NCI-H2029 treated with DMSO at 0.1 percent for 48 hours (cell line): Measurements from ENCODE around the gene RGS11.

Source experiments
- DNase-seq: peaks from one replicate; lab custom pipeline; 2025; lab: John Stamatoyannopoulos, UW

Gene RGS11

GRCh38 chr16:296806-297510 lies 21.2 kb upstream of the RGS11 start:
- DNase-seq: no peak

DNA sequence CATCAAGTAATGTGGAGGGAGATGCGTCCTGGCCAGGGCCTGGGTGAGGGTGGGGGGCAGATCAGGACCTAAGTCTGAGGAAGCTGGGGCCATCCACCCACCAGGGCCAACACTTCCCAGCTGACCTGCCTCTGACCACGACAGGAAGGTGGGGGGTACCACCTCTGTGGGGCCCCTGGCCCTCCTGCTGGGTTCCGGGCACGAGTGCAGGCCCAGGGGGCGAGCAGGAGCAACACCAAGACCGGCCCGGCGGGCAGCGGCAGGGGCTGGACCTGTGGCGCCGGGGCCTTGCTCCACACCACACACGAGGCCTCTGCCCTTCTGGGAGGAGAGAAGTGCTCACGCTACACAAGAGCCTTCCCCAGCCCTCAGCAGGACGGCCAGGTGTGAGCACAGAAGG lies 20.5 kb upstream of the RGS11 start:
- no peak for DNase-seq

DNA sequence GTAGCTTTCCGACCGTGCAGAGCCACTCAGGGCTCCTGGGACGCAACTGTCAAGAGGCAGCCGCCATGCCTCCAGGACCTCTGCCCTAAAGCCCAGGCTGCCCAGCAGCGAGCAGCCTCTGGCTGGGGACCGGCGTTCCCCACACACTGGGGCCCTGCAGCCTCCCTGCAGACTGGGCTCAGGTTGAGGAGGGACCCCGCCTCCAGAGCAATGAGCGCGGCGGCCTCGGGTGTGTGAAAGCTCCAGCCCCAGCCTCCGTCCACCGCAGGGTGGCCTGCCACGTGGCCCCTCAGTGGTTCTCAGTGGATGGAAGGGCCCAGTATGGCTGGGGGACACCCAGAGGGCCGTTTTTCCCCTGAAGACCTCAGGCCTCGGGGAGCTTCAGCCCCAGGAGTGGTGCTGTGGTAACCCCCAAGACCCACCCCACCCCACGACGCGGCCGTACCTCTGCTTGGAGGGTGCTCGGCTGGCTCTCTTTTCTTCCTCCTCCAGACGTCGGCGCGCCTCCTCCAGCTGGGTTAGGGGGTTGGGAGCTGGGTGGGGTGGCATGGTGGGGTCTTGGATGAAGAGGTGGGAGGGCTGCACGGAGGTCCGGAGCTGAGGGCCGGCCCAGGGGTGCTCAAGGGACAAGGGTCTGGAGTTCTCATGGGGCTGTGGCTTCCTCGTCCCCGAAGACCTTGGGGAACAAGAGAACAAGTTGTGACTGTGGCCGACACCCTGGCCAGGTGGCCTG lies 17.5 kb upstream of the RGS11 start:
- no peak for DNase-seq

DNA sequence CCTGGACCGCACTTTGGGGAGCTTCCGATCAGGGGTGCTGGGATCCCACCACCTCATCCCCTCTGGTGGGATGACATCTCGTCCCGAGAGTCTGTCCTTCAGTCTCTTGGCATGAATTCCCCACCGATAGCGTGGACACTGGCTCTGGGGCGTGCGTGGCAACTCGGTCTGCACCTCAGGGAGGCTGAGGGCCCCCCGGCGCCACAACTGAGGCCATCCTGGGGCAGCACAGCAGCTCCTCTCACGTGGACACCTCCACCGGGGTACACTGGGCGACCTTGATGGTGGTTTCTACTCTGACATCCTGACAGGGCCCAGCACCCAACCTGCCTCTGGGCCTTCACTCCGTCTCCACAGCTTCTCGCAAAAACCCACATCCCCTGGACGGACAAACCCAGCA lies 15.8 kb upstream of the RGS11 start:
- no peak for DNase-seq

- DNase-seq: no peak
Measured at GRCh38 chr16:290681-291405, 15.1 kb upstream of the RGS11 start.

GRCh38 chr16:290015-290680 lies 14.4 kb upstream of the RGS11 start:
- no peak for DNase-seq

DNA sequence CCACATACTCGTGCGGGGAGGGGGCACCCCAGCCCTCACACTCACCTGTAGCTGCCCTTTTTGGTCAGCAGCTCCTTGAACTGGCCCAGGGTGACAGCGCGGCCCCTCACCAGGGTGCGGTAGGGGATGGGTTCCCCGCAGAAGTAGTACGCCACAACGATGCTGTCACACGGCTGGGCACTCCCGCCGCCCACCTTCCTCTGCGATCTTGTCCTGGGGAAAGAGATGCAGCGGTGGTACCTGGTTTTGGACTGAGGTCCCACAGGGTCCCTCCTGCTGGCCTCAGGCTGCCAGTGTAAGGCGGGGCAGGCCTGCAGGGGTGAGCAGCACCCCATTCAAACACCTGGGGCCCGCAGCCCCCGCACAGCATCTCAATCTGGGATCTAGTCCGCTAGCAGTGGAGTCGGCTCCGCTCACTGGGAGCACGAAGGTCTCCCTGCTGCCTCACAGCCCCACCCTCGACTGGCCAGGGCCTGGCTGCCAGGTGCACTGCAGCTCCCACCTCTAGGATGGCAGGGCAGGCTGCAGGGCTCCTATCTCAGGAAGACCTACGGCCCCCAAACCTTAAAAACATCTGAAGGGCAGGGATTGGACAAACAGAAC lies 13.8 kb upstream of the RGS11 start:
- no peak for DNase-seq

DNA sequence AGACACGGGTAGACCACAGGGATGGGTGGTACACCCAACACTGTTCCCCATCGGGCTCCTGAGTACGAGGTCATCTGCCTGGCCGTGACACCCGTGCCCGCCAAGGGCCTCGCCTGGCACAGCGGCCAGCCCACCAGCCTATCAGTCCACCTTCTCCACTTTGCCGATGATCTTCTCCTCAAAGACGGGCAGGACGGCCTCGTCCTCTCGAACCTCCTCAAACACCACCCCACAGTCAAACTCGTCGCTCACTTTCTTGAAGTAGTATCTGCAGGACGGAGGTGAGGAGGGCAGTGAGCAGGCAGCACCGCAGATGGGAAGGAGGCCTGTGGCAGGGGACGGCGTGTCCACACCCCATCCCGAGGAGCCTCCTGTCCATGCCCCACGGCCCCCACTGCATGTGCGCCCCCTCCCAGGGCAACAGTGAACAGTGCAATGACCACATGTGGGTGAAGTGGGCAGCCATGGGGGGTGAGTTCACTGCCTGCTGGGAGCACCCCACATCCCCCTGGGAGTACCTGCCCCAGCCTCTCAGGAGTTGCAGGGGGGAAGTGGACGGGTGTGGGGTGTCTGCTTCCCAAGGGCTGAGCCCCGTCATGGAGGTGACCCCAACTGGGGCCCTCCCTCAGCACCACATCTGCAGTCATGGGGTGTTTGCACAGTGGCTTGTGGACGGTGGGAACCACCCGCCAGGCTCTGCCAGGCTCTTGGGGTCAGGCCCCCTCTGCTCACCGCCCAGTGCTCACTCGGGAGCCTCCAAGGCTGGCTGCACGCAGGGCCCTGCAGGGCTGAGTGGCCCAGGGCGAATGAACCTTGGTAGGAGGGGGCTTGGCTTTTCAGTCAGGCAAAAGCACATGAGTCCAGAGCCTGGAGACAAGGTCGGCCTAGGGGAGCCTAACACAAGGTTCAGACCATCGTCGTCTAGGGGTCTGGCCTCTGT lies 12.5 kb upstream of the RGS11 start:
- DNase-seq: no peak

DNA sequence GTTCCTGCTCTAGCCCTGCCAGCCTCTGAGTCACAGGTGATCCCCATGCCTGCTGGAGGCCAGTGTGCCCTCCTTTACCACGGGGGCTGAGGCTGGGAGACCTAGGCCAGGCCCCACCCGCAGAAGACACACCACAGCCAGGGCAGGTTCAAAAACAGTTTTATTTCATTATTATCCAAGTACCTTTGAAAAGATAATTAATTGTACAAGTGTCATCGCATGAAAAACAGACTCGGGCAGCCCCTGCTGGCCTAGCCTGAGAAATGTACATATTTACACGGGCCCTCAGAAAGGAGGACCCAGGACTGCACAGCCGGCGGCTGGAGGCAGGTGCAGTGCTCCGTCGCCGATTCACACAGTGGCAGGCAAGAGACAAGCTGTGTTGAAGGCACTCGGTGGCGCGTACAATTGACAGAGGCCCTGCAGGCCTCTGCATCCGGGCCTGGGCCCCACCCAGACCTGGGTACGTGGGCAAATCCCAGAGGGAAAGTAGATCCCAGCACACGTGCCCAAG lies 11.6 kb upstream of the RGS11 start:
- DNase-seq: no peak

GRCh38 chr16:286491-287297 lies 10.9 kb upstream of the RGS11 start:
- DNase-seq: no peak

DNA sequence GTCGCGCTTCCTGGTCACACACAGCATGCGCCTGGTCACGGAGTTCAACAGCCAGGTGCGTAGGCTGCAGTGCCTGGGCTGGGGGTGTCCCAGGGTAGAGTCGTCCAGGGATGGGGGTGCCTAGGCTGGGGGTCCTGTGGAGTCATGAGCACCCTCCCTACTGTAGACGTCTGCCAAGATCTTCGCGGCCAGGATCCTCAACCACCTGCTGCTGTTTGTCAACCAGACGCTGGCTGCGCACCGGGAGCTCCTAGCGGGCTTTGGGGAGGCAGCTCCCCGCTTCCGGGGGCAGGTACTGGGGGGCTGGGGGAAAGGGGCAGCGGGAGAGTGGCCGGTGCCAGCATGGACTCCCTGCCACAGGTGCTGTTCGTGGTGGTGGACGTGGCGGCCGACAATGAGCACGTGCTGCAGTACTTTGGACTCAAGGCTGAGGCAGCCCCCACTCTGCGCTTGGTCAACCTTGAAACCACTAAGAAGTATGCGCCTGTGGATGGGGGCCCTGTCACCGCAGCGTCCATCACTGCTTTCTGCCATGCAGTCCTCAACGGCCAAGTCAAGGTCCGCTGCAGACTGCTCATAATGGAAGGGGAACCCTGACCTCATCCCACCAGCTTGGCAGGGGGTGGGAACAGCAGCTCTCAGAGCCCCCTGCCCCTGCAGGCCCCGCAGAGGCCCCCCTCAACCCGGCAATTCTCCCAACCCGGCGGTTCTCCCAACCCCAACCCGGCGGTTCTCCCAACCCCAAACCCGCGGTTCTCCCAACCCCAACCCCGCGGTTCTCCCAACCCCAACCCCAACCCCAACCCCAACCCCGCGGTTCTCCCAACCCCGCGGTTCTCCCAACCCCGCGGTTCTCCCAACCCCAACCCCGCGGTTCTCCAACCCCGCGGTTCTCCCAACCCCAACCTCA lies 9.7 kb upstream of the RGS11 start:
- no peak for DNase-seq

GRCh38 chr16:284204-285120 lies 8.7 kb upstream of the RGS11 start:
- DNase-seq: no peak

DNA sequence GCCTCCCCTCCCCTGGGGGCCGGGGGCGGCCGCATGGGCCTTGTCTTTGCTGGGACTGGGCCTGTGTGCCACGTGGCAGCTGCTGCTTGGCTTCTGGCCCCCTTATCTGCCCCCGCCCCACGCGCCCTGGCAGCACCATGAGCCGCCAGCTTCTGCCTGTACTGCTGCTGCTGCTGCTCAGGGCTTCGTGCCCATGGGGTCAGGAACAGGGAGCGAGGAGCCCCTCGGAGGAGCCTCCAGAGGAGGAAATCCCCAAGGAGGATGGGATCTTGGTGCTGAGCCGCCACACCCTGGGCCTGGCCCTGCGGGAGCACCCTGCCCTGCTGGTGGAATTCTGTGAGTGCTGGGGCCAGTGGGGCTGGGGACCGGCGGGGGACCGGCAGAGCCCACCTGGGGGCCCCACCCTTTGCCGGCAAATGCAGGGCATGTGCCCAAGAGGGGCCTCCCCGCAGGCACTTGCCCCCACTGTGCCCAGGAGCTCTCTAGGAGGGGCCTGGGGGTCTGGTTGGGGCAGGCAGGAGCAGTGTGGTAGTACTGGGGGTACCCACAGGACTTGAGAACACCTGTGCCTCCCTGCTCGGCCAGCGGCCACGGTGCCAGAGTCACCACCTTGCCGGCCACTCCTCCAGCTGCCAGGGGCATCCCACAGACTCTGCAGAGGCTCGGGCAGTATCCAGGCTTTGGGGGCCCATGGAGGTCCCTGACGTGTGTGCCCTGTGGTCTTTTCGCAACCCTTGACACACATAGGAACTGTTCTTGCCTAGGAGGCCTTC lies 7.5 kb upstream of the RGS11 start, which contains the start of gene PDIA2:
PDIA2 (plus strand) TSS at position 132 of the 773 bp plus-strand sequence; CDS start at position 138, 6 bp downstream.
- DNase-seq: no peak

GRCh38 chr16:282491-282890 lies 6.7 kb upstream of the RGS11 start:
- DNase-seq: no peak

GRCh38 chr16:281660-282255 lies 6.0 kb upstream of the RGS11 start:
- no peak for DNase-seq

GRCh38 chr16:280991-281659 lies 5.4 kb upstream of the RGS11 start:
- no peak for DNase-seq
